ENCODE data around the gene CEP57L1. TPM values are rescaled to one million over a fixed set of nuclear protein-coding genes. Genes with fewer than 3 reads are reported as not detected.

CEP57L1 gene
- total RNA-seq, 6 donors from 2014 or later: 6.8 to 34.6 (median 12.8) TPM

DNA sequence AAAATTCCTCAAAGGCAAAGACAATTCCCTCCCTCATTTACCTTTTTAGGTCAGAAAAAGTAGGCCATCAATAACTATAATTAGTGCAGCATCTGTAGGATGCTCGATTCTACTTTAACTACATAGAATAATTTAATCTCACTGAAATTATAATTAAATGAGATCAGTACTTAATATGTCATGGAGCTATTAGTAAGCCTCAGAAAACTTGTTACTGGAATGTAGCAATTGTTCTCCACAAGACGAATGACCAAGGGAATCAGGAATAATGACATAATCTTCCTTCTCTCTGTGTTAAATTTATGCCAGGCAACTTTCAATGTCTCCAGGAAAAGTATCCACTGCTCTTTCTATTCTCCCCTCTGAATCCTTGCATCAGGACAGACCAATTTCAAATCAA, 34.7 kb upstream of the CEP57L1 start:
- Histone ChIP-seq H3K9me3 (no peaks in the 10 kb centered on the region), H3K27me3 (no peaks in the 10 kb centered on the region), H3K4me1 (peaks cover 28 to 30% (median 29%) of the 10 kb centered on the region in 4 donors), H3K27ac (peak overlapping the region in 1 of 4 donors; percentile 79), H3K36me3 (no peaks in the 10 kb centered on the region), H3K4me3 (no peak overlapping the region)
- DNase-seq: no peak
- 50 to 59% methylated on average over 2 of the region's 2 CpGs for WGBS, 2 donors
- ATAC-seq (ENCODE audit: low FRiP score in 2 of 2): no peak
- TF ChIP-seq EP300 (IDR thresholded peaks at IDR 0.05): no peak

DNA sequence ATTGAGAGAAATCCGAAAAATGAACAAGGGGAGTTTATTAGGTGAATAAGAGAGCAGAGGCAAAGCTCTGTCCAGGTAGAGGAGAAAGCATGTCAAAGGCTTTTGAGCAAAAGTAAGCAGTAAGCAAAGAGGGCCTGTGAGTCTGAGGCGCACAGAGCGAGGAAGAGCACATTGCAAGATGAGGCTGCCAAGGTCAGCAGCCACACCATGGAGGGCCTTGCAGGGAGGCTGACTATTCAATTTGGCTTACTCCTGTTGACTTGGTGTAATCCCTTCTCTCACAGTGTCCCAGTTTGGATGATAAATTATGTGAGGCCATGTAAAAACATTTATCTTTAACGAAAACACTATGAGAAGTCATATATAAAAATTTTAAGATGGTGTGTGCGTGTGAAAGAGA, 33.1 kb upstream of the CEP57L1 start:
- 84 to 99% methylated on average over 5 of the region's 5 CpGs for WGBS, 2 donors
- H3K9me3 ChIP-seq: no peaks in the 10 kb centered on the region
- DNase-seq (no peak), ATAC-seq (ENCODE audit: low FRiP score in 2 of 2) (no peak)
- no peak overlapping the region for H3K4me3 ChIP-seq
- TF ChIP-seq POLR2AphosphoS5 (IDR thresholded peaks at IDR 0.05): no peak
- no peak for TF ChIP-seq EP300 (IDR thresholded peaks at IDR 0.05)
- TF ChIP-seq, protein P1, sequence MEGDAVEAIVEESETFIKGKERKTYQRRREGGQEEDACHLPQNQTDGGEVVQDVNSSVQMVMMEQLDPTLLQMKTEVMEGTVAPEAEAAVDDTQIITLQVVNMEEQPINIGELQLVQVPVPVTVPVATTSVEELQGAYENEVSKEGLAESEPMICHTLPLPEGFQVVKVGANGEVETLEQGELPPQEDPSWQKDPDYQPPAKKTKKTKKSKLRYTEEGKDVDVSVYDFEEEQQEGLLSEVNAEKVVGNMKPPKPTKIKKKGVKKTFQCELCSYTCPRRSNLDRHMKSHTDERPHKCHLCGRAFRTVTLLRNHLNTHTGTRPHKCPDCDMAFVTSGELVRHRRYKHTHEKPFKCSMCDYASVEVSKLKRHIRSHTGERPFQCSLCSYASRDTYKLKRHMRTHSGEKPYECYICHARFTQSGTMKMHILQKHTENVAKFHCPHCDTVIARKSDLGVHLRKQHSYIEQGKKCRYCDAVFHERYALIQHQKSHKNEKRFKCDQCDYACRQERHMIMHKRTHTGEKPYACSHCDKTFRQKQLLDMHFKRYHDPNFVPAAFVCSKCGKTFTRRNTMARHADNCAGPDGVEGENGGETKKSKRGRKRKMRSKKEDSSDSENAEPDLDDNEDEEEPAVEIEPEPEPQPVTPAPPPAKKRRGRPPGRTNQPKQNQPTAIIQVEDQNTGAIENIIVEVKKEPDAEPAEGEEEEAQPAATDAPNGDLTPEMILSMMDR (IDR thresholded peaks at IDR 0.05): no peak
- no peak for TF ChIP-seq POLR2A (IDR thresholded peaks at IDR 0.05)
- H3K27ac ChIP-seq: no peak overlapping the region
- no peaks in the 10 kb centered on the region for H3K27me3 ChIP-seq
- no peaks in the 10 kb centered on the region for H3K36me3 ChIP-seq
- peaks cover 26 to 30% (median 28%) of the 10 kb centered on the region in 4 donors for H3K4me1 ChIP-seq

DNA sequence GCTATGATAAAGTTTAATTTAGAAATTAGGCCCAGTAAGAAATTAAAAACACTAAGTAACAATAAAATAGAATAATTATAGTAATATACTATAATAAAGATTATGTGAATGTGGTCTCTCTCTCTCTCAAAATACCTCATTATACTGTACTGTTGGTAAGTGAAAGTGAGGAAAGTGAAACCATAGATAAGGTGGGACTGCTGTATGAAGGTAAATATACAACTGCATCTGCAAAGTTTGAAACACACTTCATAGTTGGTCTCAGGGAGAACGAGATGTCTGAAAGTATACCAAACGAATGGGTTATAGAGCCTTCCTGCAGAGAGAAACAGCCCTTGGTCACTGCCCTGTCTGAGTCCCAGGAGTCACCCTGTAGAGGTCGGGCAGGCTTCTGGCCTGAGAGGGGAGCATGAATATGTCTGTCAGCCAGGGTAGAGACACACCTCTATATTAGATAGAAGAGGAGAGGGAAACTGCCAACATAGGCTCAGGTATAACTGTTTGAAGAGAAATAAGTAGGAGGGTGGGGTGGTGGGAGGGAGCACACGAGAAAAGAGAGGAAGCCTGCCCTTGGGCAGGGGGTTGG, 32.4 kb upstream of the CEP57L1 start:
- Histone ChIP-seq H3K9me3 (no peaks in the 10 kb centered on the region), H3K27ac (no peak overlapping the region), H3K4me1 (peaks cover 21 to 30% (median 28%) of the 10 kb centered on the region in 4 donors), H3K27me3 (no peaks in the 10 kb centered on the region), H3K4me3 (no peak overlapping the region), H3K36me3 (no peaks in the 10 kb centered on the region)
- DNase-seq (no peak), ATAC-seq (ENCODE audit: low FRiP score in 2 of 2) (no peak)
- TF ChIP-seq POLR2AphosphoS5 (IDR thresholded peaks at IDR 0.05) (no peak), EP300 (IDR thresholded peaks at IDR 0.05) (no peak), POLR2A (IDR thresholded peaks at IDR 0.05) (no peak)
- TF ChIP-seq, protein P1 (IDR thresholded peaks at IDR 0.05): no peak
- WGBS, 2 donors: 69 to 89% methylated on average over 4 of the region's 4 CpGs

DNA sequence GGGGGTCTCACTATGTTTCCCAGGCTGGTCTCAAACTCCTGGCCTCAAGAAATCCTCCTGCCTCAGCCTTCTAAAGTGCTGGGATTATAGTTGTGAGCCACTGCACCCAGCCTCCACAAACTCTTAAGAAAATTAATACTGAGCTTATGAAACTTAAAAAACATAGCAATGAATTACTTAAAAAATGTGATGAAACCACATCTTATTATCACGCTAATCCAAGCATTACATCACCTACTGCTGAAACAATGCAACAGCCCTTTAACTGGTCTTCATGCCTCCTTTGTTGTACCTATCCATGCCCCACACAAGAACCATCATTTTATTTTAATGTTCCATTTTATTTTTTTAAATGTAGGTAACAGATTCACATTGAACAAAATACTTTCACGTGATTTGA, 25.6 kb upstream of the CEP57L1 start:
- no peak for TF ChIP-seq EP300 (IDR thresholded peaks at IDR 0.05)
- TF ChIP-seq POLR2A (IDR thresholded peaks at IDR 0.05): no peak
- no peak for TF ChIP-seq POLR2AphosphoS5 (IDR thresholded peaks at IDR 0.05)
- TF ChIP-seq, protein P1 (IDR thresholded peaks at IDR 0.05): no peak
- DNase-seq (no peak), ATAC-seq (ENCODE audit: low FRiP score in 2 of 2) (peak in 1 of 2 donors; percentile 54)
- Histone ChIP-seq H3K4me1 (peaks cover 7 to 16% (median 14%) of the 10 kb centered on the region in 4 donors), H3K27ac (no peak overlapping the region), H3K9me3 (no peaks in the 10 kb centered on the region), H3K27me3 (no peaks in the 10 kb centered on the region), H3K4me3 (no peak overlapping the region), H3K36me3 (no peaks in the 10 kb centered on the region)
- 68 to 82% methylated on average over 2 of the region's 2 CpGs for WGBS, 2 donors

DNA sequence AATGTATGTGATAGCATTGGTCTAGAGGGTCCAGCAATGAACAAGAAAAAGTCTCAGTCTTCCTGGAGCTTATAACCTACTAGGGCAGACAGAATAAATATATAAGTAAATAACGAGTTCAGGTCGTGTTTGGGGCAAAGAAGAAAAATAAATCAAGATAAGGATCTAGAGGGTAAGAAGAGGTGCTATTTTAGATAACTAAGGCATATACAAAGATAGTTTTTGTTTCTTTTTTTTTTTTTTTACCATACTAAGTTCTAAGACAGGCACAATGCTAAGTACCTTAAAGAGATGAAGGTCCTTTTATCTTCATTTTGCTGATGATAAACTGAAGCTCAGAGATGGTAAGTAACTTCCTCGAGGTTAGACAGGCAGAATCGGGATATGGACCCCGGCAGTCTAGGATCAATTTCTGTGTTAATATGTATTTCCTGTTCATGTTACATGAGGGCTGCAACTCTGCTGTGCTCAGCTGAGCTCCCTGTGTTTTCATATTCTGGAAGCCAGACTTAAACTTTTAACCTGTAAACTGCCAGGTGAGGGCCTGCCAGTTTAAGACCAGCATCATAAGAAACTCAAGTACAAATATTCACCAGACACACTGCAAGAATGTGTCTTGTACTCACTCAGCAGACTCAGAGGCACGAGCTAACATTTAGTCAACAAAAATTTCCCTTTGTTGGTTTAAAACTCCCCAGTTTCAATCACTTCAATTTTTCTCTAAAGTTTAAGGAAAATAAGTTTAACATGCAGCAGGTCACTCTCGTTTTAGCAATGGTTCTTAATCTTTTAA, 24.0 kb upstream of the CEP57L1 start:
- TF ChIP-seq POLR2A (IDR thresholded peaks at IDR 0.05): no peak
- no peak for TF ChIP-seq EP300 (IDR thresholded peaks at IDR 0.05)
- TF ChIP-seq POLR2AphosphoS5 (IDR thresholded peaks at IDR 0.05): no peak
- TF ChIP-seq, protein P1 (IDR thresholded peaks at IDR 0.05): no peak
- Histone ChIP-seq H3K36me3 (no peaks in the 10 kb centered on the region), H3K27ac (no peak overlapping the region), H3K9me3 (no peaks in the 10 kb centered on the region), H3K4me1 (peaks cover 7 to 16% (median 14%) of the 10 kb centered on the region in 4 donors), H3K27me3 (no peaks in the 10 kb centered on the region), H3K4me3 (no peak overlapping the region)
- no peak for ATAC-seq (ENCODE audit: low FRiP score in 2 of 2)
- 32 to 35% methylated on average over 7 of the region's 7 CpGs for WGBS, 2 donors
- no peak for DNase-seq

All from upper lobe of left lung (tissue), 6 donors.